CD14-positive monocyte (primary cell): ENCODE data around the gene CDH8. TPM values are rescaled to one million over a fixed set of nuclear protein-coding genes. Genes with fewer than 3 reads are reported as not detected.

Source experiments
- DNase-seq, 3 donors: peaks; one replicate each; pipeline ENCODE4 v3.0.0-alpha.2; 2011 to 2022
- H2AFZ ChIP-seq: 2 replicates; pipeline ENCODE4 v1.6.0; 2012; ENCODE audit warnings: mild to moderate bottlenecking, low read depth, low read length, inconsistent platforms; ENCODE audit not compliant: insufficient read depth, poor library complexity, severe bottlenecking
- H3K27ac ChIP-seq, 2 donors: 1 replicate in 1 of 2; 2 replicates in 1 of 2; pipeline ENCODE4 v1.5.1; 2012 to 2013; ENCODE audit warnings: low read length in 2 of 2, control low read depth in 1 of 2, inconsistent platforms in 1 of 2, low read depth in 1 of 2, mild to moderate bottlenecking in 1 of 2
- H3K27me3 ChIP-seq, 2 donors: one replicate each; pipeline versions ENCODE4 v1.6.0 to v1.6.1; 2011 to 2013; ENCODE audit warnings: low read length in 2 of 2; ENCODE audit not compliant: control insufficient read depth in 2 of 2, insufficient read depth in 2 of 2
- H3K36me3 ChIP-seq, 2 donors: replicated peaks in 1 of 2; 1 replicate in 1 of 2; 2 replicates in 1 of 2; pipeline versions ENCODE4 v1.5.1 to v1.6.1; 2012 to 2013; ENCODE audit warnings: low read length in 2 of 2, control low read depth in 1 of 2, inconsistent platforms in 1 of 2, mild to moderate bottlenecking in 1 of 2; ENCODE audit not compliant: insufficient read depth in 2 of 2, control insufficient read depth in 1 of 2
- H3K4me1 ChIP-seq, 2 donors: 1 replicate in 1 of 2; 2 replicates in 1 of 2; pipeline versions ENCODE4 v1.5.1 to v1.6.1; 2012 to 2013; ENCODE audit warnings: low read length in 2 of 2, control low read depth in 1 of 2, inconsistent platforms in 1 of 2, mild to moderate bottlenecking in 1 of 2, moderate library complexity in 1 of 2; ENCODE audit not compliant: insufficient read depth in 2 of 2, control insufficient read depth in 1 of 2
- H3K4me2 ChIP-seq: replicated peaks from 2 replicates; pipeline ENCODE3; 2012; ENCODE audit warnings: low read length, moderate library complexity, mild to moderate bottlenecking; ENCODE audit not compliant: poor library complexity, severe bottlenecking; ENCODE audit errors: extremely low read depth
- H3K4me3 ChIP-seq, 3 experiments: fragments of 200-600 bp in 1 of 3; sonication (generic) in 1 of 3; replicated peaks in 1 of 3; 1 replicate in 2 of 3; 2 replicates in 1 of 3; pipeline ENCODE4 v1.5.1; 2011 to 2013; ENCODE audit warnings: low read length in 3 of 3, mild to moderate bottlenecking in 3 of 3, control low read depth in 2 of 3, low read depth in 2 of 3, inconsistent platforms in 1 of 3, moderate library complexity in 1 of 3
- H3K79me2 ChIP-seq: 2 replicates; pipeline ENCODE4 v1.6.0; 2012; ENCODE audit warnings: mild to moderate bottlenecking, control low read depth, inconsistent platforms, low read length, moderate library complexity; ENCODE audit not compliant: insufficient read depth
- H3K9ac ChIP-seq: 2 replicates; pipeline ENCODE4 v1.6.0; 2017; ENCODE audit warnings: low read length, mild to moderate bottlenecking; ENCODE audit not compliant: insufficient read depth, poor library complexity, severe bottlenecking
- H3K9me3 ChIP-seq, 2 donors: replicated peaks in 1 of 2; 1 replicate in 1 of 2; 2 replicates in 1 of 2; pipeline versions ENCODE4 v1.5.1 to v1.6.1; 2012 to 2013; ENCODE audit warnings: low read length in 2 of 2, control low read depth in 1 of 2; ENCODE audit not compliant: control insufficient read depth in 1 of 2, insufficient read depth in 1 of 2
- H4K20me1 ChIP-seq: 2 replicates; pipeline ENCODE4 v1.6.0; 2012; ENCODE audit warnings: mild to moderate bottlenecking, low read length, control low read depth, moderate library complexity; ENCODE audit not compliant: insufficient read depth
- H3K27ac Mint-ChIP-seq, 7 donors: one replicate each; pipeline ENCODE4 v1.8.0; 2020; ENCODE audit warnings: mild to moderate bottlenecking in 7 of 7, mixed read lengths in 7 of 7, moderate library complexity in 6 of 7, inconsistent platforms in 2 of 7
- H3K27me3 Mint-ChIP-seq, 3 donors: one replicate each; pipeline ENCODE4 v1.8.0; 2021 to 2022; ENCODE audit warnings: low read depth in 3 of 3, mild to moderate bottlenecking in 3 of 3, mixed read lengths in 3 of 3, moderate library complexity in 3 of 3, inconsistent platforms in 1 of 3
- H3K36me3 Mint-ChIP-seq, 2 donors: one replicate each; pipeline ENCODE4 v1.8.0; 2020; ENCODE audit warnings: mixed read lengths in 2 of 2, inconsistent platforms in 1 of 2, mild to moderate bottlenecking in 1 of 2
- H3K4me1 Mint-ChIP-seq: one replicate; pipeline ENCODE4 v1.8.0; 2020; ENCODE audit warnings: mild to moderate bottlenecking, mixed read lengths
- H3K4me3 Mint-ChIP-seq, 2 donors: one replicate each; pipeline ENCODE4 v1.8.0; 2020; ENCODE audit warnings: mild to moderate bottlenecking in 2 of 2, mixed read lengths in 2 of 2, moderate library complexity in 1 of 2
- H3K9me3 Mint-ChIP-seq, 7 donors: one replicate each; pipeline ENCODE4 v1.8.0; 2020 to 2022; ENCODE audit warnings: mixed read lengths in 7 of 7, mild to moderate bottlenecking in 6 of 7, moderate library complexity in 6 of 7, inconsistent platforms in 2 of 7
- CTCF ChIP-seq: fragments of 200-600 bp; IDR thresholded peaks from one replicate; pipeline ENCODE4 v1.8.0; 2022; ENCODE audit warnings: antibody characterized with exemption, mild to moderate bottlenecking
- whole genome bisulfite sequencing: methylation state at CpG from one replicate; pipeline ENCODE4 v1.1.5; 2013; ENCODE audit warnings: missing lambda C conversion rate; ENCODE audit not compliant: insufficient coverage; 5-methylcytosine and 5-hydroxymethylcytosine counted together
- intact Hi-C, 2 donors: fragments of 100-400 bp; cut with micrococcal nuclease; formaldehyde crosslinking; loops; one replicate each; pipeline versions ENCODE4 v1.15.0 to v1.15.1; 2023
- polyA plus RNA-seq, 3 donors: library from polyadenylated mRNA; depleted of rRNA in 1 of 3; unstranded in 2 of 3; stranded (reverse) in 1 of 3; fragments of 300-500 nt in 2 of 3; fragments of >200 nt in 1 of 3; fragmentation: Illumina TruSeq in 2 of 3; gene quantifications; 1 replicate in 2 of 3; 2 replicates in 1 of 3; pipeline ENCODE4 v1.2.3, GENCODE V29; 2012 to 2021

CDH8 gene
- polyA plus RNA-seq, 3 donors, result not detected

- no peaks in the 10 kb centered on the region for H3K79me2 ChIP-seq
- H3K4me1 ChIP-seq, result no peaks in the 10 kb centered on the region
- intact Hi-C loops, result no loop called here
- Mint-ChIP-seq H3K9me3 (peaks cover 2 to 8% (median 3%) of the 10 kb centered on the region in 7 donors), H3K4me3 (no peak overlapping the region), H3K36me3 (no peaks in the 10 kb centered on the region), H3K27ac (no peak overlapping the region), H3K4me1 (no peaks in the 10 kb centered on the region), H3K27me3 (peaks cover 0 to 1% (median 0%) of the 10 kb centered on the region in 3 donors)
- H3K4me2 ChIP-seq, result no peak overlapping the region
- no peak overlapping the region for H3K9ac ChIP-seq
- no peak overlapping the region for H2AFZ ChIP-seq
- H3K27me3 ChIP-seq, result no peaks in the 10 kb centered on the region
- no peak for TF ChIP-seq CTCF
- H3K9me3 ChIP-seq, result no peaks in the 10 kb centered on the region
- H3K36me3 ChIP-seq, result no peaks in the 10 kb centered on the region
- no peak overlapping the region for H3K27ac ChIP-seq
- 69% methylated on average over 4 of the region's 7 CpGs for WGBS
- H4K20me1 ChIP-seq, result no peaks in the 10 kb centered on the region
- no peak overlapping the region for H3K4me3 ChIP-seq
- no peak for DNase-seq
These were observed 67.8 kb downstream of the CDH8 start for GRCh38 chr16:61968242-61969076.

- H3K79me2 ChIP-seq, result no peaks in the 10 kb centered on the region
- no peaks in the 10 kb centered on the region for H3K36me3 Mint-ChIP-seq
- no peaks in the 10 kb centered on the region for H3K27me3 Mint-ChIP-seq
- WGBS, result no CpG with 5 or more reads among the region's 8 CpGs
- H3K9ac ChIP-seq, result no peak overlapping the region
- no peak overlapping the region for H3K4me2 ChIP-seq
- no peak overlapping the region for H2AFZ ChIP-seq
- no peak for DNase-seq
- peaks cover 0 to 4% of the 10 kb centered on the region in 2 donors for H3K9me3 ChIP-seq
- H3K4me3 ChIP-seq, result no peak overlapping the region
- no peak for TF ChIP-seq CTCF
- intact Hi-C loops, result no loop called here
- no peak overlapping the region for H3K27ac ChIP-seq
- no peaks in the 10 kb centered on the region for H3K36me3 ChIP-seq
- H3K4me3 Mint-ChIP-seq, result no peak overlapping the region
- no peaks in the 10 kb centered on the region for H3K4me1 Mint-ChIP-seq
- H3K9me3 Mint-ChIP-seq, result peaks cover 0 to 10% (median 3%) of the 10 kb centered on the region in 7 donors
- no peaks in the 10 kb centered on the region for H4K20me1 ChIP-seq
- H3K4me1 ChIP-seq, result no peaks in the 10 kb centered on the region
- H3K27ac Mint-ChIP-seq, result no peak overlapping the region
- no peaks in the 10 kb centered on the region for H3K27me3 ChIP-seq
These were observed 79.0 kb downstream of the CDH8 start for GRCh38 chr16:61957075-61957855.
